NK-92 (cell line): Measurements from ENCODE around the gene PHLDB2.

Source experiments
- DNase-seq: peaks from one replicate; lab custom pipeline; 2025; ENCODE audit not compliant: unreplicated experiment; lab: John Stamatoyannopoulos, UW

PHLDB2 gene

GRCh38 chr3:112013784-112014143, 154.7 kb downstream of the PHLDB2 start:
- DNase-seq = no peak

- DNase-seq = no peak
Observed at GRCh38 chr3:112017091-112017490, 158.0 kb downstream of the PHLDB2 start.

GRCh38 chr3:112018712-112019111, 159.6 kb downstream of the PHLDB2 start:
- DNase-seq = no peak

- DNase-seq = no peak
Observed at GRCh38 chr3:112019716-112020115, 160.7 kb downstream of the PHLDB2 start.

- DNase-seq = no peak
Observed at GRCh38 chr3:112020674-112021085, 161.6 kb downstream of the PHLDB2 start.
